CD14-positive monocyte (primary cell): ENCODE results near the gene JMJD1C. TPM values are rescaled to one million over a fixed set of nuclear protein-coding genes. Genes with fewer than 3 reads are reported as not detected.

Source experiments
- DNase-seq, 3 donors: peaks; one replicate each; pipeline ENCODE4 v3.0.0-alpha.2; 2011 to 2022
- H2AFZ ChIP-seq: 2 replicates; pipeline ENCODE4 v1.6.0; 2012; ENCODE audit warnings: mild to moderate bottlenecking, low read depth, low read length, inconsistent platforms; ENCODE audit not compliant: insufficient read depth, poor library complexity, severe bottlenecking
- H3K27ac ChIP-seq, 2 donors: 1 replicate in 1 of 2; 2 replicates in 1 of 2; pipeline ENCODE4 v1.5.1; 2012 to 2013; ENCODE audit warnings: low read length in 2 of 2, control low read depth in 1 of 2, inconsistent platforms in 1 of 2, low read depth in 1 of 2, mild to moderate bottlenecking in 1 of 2
- H3K27me3 ChIP-seq, 2 donors: one replicate each; pipeline versions ENCODE4 v1.6.0 to v1.6.1; 2011 to 2013; ENCODE audit warnings: low read length in 2 of 2; ENCODE audit not compliant: control insufficient read depth in 2 of 2, insufficient read depth in 2 of 2
- H3K36me3 ChIP-seq, 2 donors: replicated peaks in 1 of 2; 1 replicate in 1 of 2; 2 replicates in 1 of 2; pipeline versions ENCODE4 v1.5.1 to v1.6.1; 2012 to 2013; ENCODE audit warnings: low read length in 2 of 2, control low read depth in 1 of 2, inconsistent platforms in 1 of 2, mild to moderate bottlenecking in 1 of 2; ENCODE audit not compliant: insufficient read depth in 2 of 2, control insufficient read depth in 1 of 2
- H3K4me1 ChIP-seq, 2 donors: 1 replicate in 1 of 2; 2 replicates in 1 of 2; pipeline versions ENCODE4 v1.5.1 to v1.6.1; 2012 to 2013; ENCODE audit warnings: low read length in 2 of 2, control low read depth in 1 of 2, inconsistent platforms in 1 of 2, mild to moderate bottlenecking in 1 of 2, moderate library complexity in 1 of 2; ENCODE audit not compliant: insufficient read depth in 2 of 2, control insufficient read depth in 1 of 2
- H3K4me2 ChIP-seq: replicated peaks from 2 replicates; pipeline ENCODE3; 2012; ENCODE audit warnings: low read length, moderate library complexity, mild to moderate bottlenecking; ENCODE audit not compliant: poor library complexity, severe bottlenecking; ENCODE audit errors: extremely low read depth
- H3K4me3 ChIP-seq, 3 experiments: fragments of 200-600 bp in 1 of 3; sonication (generic) in 1 of 3; replicated peaks in 1 of 3; 1 replicate in 2 of 3; 2 replicates in 1 of 3; pipeline ENCODE4 v1.5.1; 2011 to 2013; ENCODE audit warnings: low read length in 3 of 3, mild to moderate bottlenecking in 3 of 3, control low read depth in 2 of 3, low read depth in 2 of 3, inconsistent platforms in 1 of 3, moderate library complexity in 1 of 3
- H3K79me2 ChIP-seq: 2 replicates; pipeline ENCODE4 v1.6.0; 2012; ENCODE audit warnings: mild to moderate bottlenecking, control low read depth, inconsistent platforms, low read length, moderate library complexity; ENCODE audit not compliant: insufficient read depth
- H3K9ac ChIP-seq: 2 replicates; pipeline ENCODE4 v1.6.0; 2017; ENCODE audit warnings: low read length, mild to moderate bottlenecking; ENCODE audit not compliant: insufficient read depth, poor library complexity, severe bottlenecking
- H3K9me3 ChIP-seq, 2 donors: replicated peaks in 1 of 2; 1 replicate in 1 of 2; 2 replicates in 1 of 2; pipeline versions ENCODE4 v1.5.1 to v1.6.1; 2012 to 2013; ENCODE audit warnings: low read length in 2 of 2, control low read depth in 1 of 2; ENCODE audit not compliant: control insufficient read depth in 1 of 2, insufficient read depth in 1 of 2
- H4K20me1 ChIP-seq: 2 replicates; pipeline ENCODE4 v1.6.0; 2012; ENCODE audit warnings: mild to moderate bottlenecking, low read length, control low read depth, moderate library complexity; ENCODE audit not compliant: insufficient read depth
- H3K27ac Mint-ChIP-seq, 7 donors: one replicate each; pipeline ENCODE4 v1.8.0; 2020; ENCODE audit warnings: mild to moderate bottlenecking in 7 of 7, mixed read lengths in 7 of 7, moderate library complexity in 6 of 7, inconsistent platforms in 2 of 7
- H3K27me3 Mint-ChIP-seq, 3 donors: one replicate each; pipeline ENCODE4 v1.8.0; 2021 to 2022; ENCODE audit warnings: low read depth in 3 of 3, mild to moderate bottlenecking in 3 of 3, mixed read lengths in 3 of 3, moderate library complexity in 3 of 3, inconsistent platforms in 1 of 3
- H3K36me3 Mint-ChIP-seq, 2 donors: one replicate each; pipeline ENCODE4 v1.8.0; 2020; ENCODE audit warnings: mixed read lengths in 2 of 2, inconsistent platforms in 1 of 2, mild to moderate bottlenecking in 1 of 2
- H3K4me1 Mint-ChIP-seq: one replicate; pipeline ENCODE4 v1.8.0; 2020; ENCODE audit warnings: mild to moderate bottlenecking, mixed read lengths
- H3K4me3 Mint-ChIP-seq, 2 donors: one replicate each; pipeline ENCODE4 v1.8.0; 2020; ENCODE audit warnings: mild to moderate bottlenecking in 2 of 2, mixed read lengths in 2 of 2, moderate library complexity in 1 of 2
- H3K9me3 Mint-ChIP-seq, 7 donors: one replicate each; pipeline ENCODE4 v1.8.0; 2020 to 2022; ENCODE audit warnings: mixed read lengths in 7 of 7, mild to moderate bottlenecking in 6 of 7, moderate library complexity in 6 of 7, inconsistent platforms in 2 of 7
- CTCF ChIP-seq: fragments of 200-600 bp; IDR thresholded peaks from one replicate; pipeline ENCODE4 v1.8.0; 2022; ENCODE audit warnings: antibody characterized with exemption, mild to moderate bottlenecking
- WGBS: methylation state at CpG from one replicate; pipeline ENCODE4 v1.1.5; 2013; ENCODE audit warnings: missing lambda C conversion rate; ENCODE audit not compliant: insufficient coverage; 5-methylcytosine and 5-hydroxymethylcytosine counted together
- intact Hi-C, 2 donors: fragments of 100-400 bp; cut with micrococcal nuclease; formaldehyde crosslinking; loops; one replicate each; pipeline versions ENCODE4 v1.15.0 to v1.15.1; 2023
- polyA plus RNA-seq, 3 donors: library from polyadenylated mRNA; depleted of rRNA in 1 of 3; unstranded in 2 of 3; stranded (reverse) in 1 of 3; fragments of 300-500 nt in 2 of 3; fragments of >200 nt in 1 of 3; fragmentation: Illumina TruSeq in 2 of 3; gene quantifications; 1 replicate in 2 of 3; 2 replicates in 1 of 3; pipeline ENCODE4 v1.2.3, GENCODE V29; 2012 to 2021

The JMJD1C gene
- polyA plus RNA-seq, 3 donors = 27.8 to 84.8 (median 46.5) TPM

- Histone ChIP-seq H3K4me3 (no peak overlapping the region), H3K79me2 (peaks cover 67% of the 10 kb centered on the region), H3K9ac (no peak overlapping the region), H3K4me1 (no peaks in the 10 kb centered on the region), H3K9me3 (no peaks in the 10 kb centered on the region), H3K4me2 (no peak overlapping the region), H3K27ac (no peak overlapping the region), H3K36me3 (no peaks in the 10 kb centered on the region), H3K27me3 (no peaks in the 10 kb centered on the region), H4K20me1 (peaks cover 24% of the 10 kb centered on the region), H2AFZ (no peak overlapping the region)
- 100% methylated on average over 1 of the region's 7 CpGs for WGBS
- H3K27me3 Mint-ChIP-seq = no peaks in the 10 kb centered on the region
- H3K36me3 Mint-ChIP-seq = peaks cover 0 to 1% of the 10 kb centered on the region in 2 donors
- intact Hi-C loops = no loop called here
- TF ChIP-seq CTCF = no peak
- no peaks in the 10 kb centered on the region for H3K9me3 Mint-ChIP-seq
- peak overlapping the region in 1 of 7 donors; percentile 31 for H3K27ac Mint-ChIP-seq
- H3K4me3 Mint-ChIP-seq = no peak overlapping the region
- DNase-seq = no peak
- H3K4me1 Mint-ChIP-seq = peaks cover 11% of the 10 kb centered on the region
These were observed 51.1 kb downstream of the JMJD1C start for GRCh38 chr10:63414481-63415260.

- Mint-ChIP-seq H3K4me1 (peaks cover 11% of the 10 kb centered on the region), H3K27ac (no peak overlapping the region), H3K27me3 (no peaks in the 10 kb centered on the region), H3K4me3 (no peak overlapping the region), H3K9me3 (no peaks in the 10 kb centered on the region), H3K36me3 (peaks cover 0 to 1% of the 10 kb centered on the region in 2 donors)
- Histone ChIP-seq H4K20me1 (peaks cover 27% of the 10 kb centered on the region), H3K9me3 (no peaks in the 10 kb centered on the region), H3K9ac (no peak overlapping the region), H3K79me2 (peaks cover 56% of the 10 kb centered on the region), H2AFZ (no peak overlapping the region), H3K4me1 (no peaks in the 10 kb centered on the region), H3K36me3 (no peaks in the 10 kb centered on the region), H3K27ac (no peak overlapping the region), H3K4me3 (no peak overlapping the region), H3K27me3 (no peaks in the 10 kb centered on the region), H3K4me2 (no peak overlapping the region)
- WGBS = no CpG with 5 or more reads among the region's 3 CpGs
- intact Hi-C loops = no loop called here
- no peak for DNase-seq
- no peak for TF ChIP-seq CTCF
These were observed 52.3 kb downstream of the JMJD1C start for GRCh38 chr10:63413429-63413828.
